NCI-H2171 (cell line): ENCODE data around the gene PLTP.
"Not testable (repeated sequence)": the region's sequence is repeated elsewhere in the genome, so short reads cannot be mapped to it uniquely, and the experiment has no call there.

Source experiments
- DNase-seq: peaks from one replicate; lab custom pipeline; 2025; lab: John Stamatoyannopoulos, UW

PLTP gene

GRCh38 chr20:45911486-45912343 is at the start of gene PLTP:
Gene PLTP, minus strand, starts transcription at chr20:45912155. Its CDS starts 703 bp downstream, at chr20:45911452.
- DNase-seq: peak; percentile 35

- DNase-seq: no peak
Observed at GRCh38 chr20:45959956-45960630, 48.1 kb upstream of the PLTP start.

- no peak for DNase-seq
Observed at GRCh38 chr20:45959126-45959525, 47.2 kb upstream of the PLTP start.

- no peak for DNase-seq
Observed at GRCh38 chr20:45958593-45958992, 46.6 kb upstream of the PLTP start.

GRCh38 chr20:45957021-45957941 is 45.3 kb upstream of the PLTP start:
- no peak for DNase-seq

GRCh38 chr20:45956326-45956725 is 44.4 kb upstream of the PLTP start:
- DNase-seq: not testable (repeated sequence)

GRCh38 chr20:45953672-45954071 is 41.7 kb upstream of the PLTP start:
- no peak for DNase-seq

- no peak for DNase-seq
Observed at GRCh38 chr20:45952861-45953260, 40.9 kb upstream of the PLTP start.

- DNase-seq: no peak
Observed at GRCh38 chr20:45951925-45952834, 40.2 kb upstream of the PLTP start.

GRCh38 chr20:45950330-45950646 is 38.3 kb upstream of the PLTP start:
- no peak for DNase-seq

GRCh38 chr20:45949542-45950329 is 37.8 kb upstream of the PLTP start:
- DNase-seq: no peak

GRCh38 chr20:45948742-45949541 is 37.0 kb upstream of the PLTP start:
- no peak for DNase-seq

GRCh38 chr20:45948261-45948733 is 36.3 kb upstream of the PLTP start:
- no peak for DNase-seq

GRCh38 chr20:45947110-45947866 is 35.3 kb upstream of the PLTP start:
- no peak for DNase-seq

GRCh38 chr20:45946149-45946970 is 34.4 kb upstream of the PLTP start:
- no peak for DNase-seq

GRCh38 chr20:45945678-45946148 is 33.8 kb upstream of the PLTP start:
- no peak for DNase-seq

GRCh38 chr20:45944965-45945677 is 33.2 kb upstream of the PLTP start:
- no peak for DNase-seq
